GM03348 (cell line): ENCODE data around the gene DUSP10.
A peak's percentile ranks its signal among the peaks of the same experiment; 100 is the strongest.

Experiments
- DNase-seq: peaks from one replicate; pipeline ENCODE4 v3.0.0; 2012; ENCODE audit warnings: low spot score

DUSP10 gene

GRCh38 chr1:221714227-221715152 lies 27.4 kb downstream of the DUSP10 start:
- no peak for DNase-seq

DNA sequence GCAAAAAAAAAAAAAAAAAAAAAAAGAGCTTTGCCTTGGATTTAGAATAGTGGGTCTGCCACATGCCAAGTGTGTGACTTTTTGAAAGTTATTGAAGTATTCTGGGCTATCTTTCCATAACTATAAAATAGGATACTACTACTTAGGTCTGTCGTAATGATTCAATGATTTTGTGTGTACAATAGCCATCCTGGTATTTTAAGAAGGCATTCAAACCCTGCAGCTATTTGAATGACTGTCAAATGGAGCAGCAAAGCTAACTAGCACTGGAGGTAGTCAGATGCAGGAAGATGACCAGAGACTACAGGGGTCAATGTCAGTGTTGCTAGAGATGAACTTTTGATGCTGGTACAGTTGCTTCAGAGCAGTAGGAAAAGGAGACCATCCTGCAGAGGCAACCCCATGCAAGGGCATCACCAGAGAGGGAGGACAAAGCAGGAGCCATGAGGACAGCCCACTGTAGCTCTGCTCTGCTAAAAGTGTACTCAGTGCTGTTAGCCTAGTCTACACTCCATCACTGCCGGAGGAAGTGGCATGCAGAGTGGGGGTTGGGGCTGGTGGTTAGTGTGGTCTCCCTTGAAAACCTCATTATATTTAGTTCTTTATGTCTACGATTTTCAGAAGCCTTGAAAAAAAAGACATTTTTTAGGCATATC lies 29.0 kb downstream of the DUSP10 start:
- DNase-seq: no peak

DNA sequence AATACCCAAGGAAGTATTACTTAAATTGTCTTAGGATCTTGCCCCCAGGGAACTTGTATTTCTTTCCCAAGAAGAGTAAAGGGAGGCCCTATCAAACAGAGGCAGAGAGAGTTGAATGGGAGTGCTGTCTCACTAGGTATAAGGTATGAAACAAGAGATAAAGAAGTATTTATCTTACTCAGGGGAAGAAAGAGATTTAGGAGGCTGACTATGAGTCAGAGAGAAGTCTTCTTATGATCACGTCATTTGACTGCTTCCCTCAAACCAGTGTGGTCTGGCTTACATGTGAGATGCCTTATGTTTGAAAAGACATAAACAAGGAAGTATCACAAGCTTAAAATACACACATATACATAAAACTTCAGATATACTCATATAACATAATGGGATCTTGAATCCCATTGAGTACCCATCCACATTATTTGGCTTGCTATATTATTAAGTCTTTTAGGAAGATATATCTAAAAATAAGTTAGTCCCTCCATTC lies 29.6 kb downstream of the DUSP10 start:
- DNase-seq: peak; percentile 39

DNA sequence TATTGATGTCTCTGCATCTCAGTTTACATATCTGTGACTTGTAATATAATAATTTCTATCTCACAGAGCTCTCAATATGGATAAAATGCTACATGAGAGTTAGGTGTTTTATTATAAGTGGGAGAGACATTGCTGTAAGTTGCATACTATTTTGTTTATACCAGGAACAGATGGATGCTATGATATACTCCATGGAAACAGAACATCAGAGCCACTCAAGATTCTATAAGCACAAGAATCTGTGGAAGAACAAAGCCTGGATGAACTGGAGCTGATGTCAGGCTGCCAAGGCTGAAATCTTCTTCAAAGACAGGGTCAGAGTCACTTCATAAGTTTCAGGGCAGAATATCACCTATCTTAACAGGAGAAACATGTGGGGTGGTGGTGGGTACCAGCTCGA lies 30.2 kb downstream of the DUSP10 start:
- no peak for DNase-seq

DNA sequence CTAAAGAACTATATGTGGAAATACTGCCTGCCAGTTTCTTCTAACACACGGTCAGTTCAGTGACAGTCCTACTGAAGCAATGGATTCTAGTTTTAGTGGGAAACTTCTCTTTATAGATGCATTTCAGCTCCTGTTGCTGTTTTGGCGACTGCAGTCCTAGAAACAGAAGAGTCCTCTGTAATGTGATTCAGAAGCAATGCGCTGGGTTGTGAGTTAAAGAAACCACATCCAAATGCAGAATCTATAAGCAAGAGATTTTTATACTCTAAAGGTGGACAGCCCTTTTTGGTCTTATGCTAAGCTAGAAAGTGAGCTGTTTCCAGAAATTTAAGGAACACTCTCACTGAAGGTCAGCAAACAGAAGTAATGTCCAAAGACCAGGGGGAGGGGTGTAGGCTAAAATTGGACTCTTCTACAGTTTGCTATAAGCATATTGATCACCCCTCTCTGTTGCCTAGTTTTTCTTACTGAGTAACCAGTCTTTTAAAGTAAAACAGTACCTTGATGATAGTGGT lies 30.8 kb downstream of the DUSP10 start:
- DNase-seq: no peak

DNA sequence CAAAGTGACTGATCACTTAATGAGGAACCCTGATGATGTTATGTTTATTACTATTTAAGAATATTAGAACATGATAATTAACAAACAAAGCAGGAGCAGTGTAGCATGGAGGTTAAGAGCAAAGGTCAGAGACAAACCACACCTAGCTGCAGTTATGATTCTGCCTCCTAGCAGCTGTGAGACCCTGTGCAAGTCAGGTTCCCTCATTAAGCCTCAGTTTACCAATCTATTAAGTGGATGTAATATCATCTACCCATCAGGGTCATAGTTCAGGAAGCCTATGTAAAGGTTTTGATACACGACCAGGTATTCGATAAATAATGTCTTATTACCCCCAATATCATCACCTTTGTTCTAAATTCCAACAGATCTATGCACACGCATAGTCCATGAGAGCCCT lies 32.0 kb downstream of the DUSP10 start:
- DNase-seq: no peak

- DNase-seq: no peak
Observed at GRCh38 chr1:221708987-221709386, 32.9 kb downstream of the DUSP10 start.

- no peak for DNase-seq
Observed at GRCh38 chr1:221708076-221708571, 33.8 kb downstream of the DUSP10 start.

DNA sequence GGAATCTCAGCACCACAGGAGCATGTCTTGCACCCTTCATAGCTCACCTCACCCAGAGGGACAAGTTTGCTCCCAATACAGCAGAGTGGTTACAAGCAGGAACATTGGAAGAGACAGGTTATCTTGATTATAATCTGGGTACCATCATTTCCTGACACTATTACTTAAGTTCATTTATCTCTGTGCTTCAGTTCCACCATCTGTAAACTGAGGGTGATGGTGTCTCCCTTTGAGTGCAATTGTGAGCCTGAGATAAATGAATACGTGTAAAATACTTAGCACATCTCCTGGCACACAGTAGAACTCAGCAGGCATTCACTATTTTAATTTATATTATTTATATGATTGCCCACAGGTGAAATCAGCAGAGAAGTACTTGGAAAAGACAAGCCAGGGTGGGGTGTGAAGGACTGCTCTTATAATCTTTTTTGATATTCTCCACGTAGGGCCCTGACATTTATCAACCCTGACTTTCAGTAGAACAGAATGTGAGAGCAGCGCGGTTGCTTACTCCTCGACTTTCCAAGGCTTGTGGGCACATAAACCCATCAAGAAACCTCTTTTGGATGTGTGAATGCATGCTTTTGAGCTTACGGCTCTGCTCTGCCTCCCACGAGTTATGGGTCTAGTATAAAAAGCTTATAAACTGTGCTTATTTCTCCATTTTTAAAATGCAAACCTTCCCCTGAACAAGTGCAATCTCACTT lies 34.9 kb downstream of the DUSP10 start:
- no peak for DNase-seq

DNA sequence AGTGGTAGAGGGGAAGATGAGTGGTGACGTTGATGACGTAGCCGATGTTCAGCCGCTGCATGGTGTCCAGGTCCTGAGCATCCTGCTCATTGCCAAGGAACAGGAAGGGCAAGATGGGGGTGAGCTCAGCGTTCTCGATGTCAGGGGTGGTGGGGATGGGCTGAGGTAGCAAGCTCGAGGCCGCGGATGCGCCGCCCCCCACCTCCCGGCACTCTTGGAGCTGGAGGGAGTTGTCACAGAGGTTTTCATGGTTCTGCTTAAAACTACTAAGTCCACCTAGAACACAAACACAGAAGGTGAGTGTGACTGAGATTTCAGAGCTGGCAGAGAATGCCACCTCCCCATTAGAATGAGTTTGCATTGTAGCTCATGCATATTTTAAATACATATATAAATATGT lies 35.7 kb downstream of the DUSP10 start:
- DNase-seq: no peak

- peak; percentile 24 for DNase-seq
Observed at GRCh38 chr1:221704306-221704705, 37.6 kb downstream of the DUSP10 start.

GRCh38 chr1:221701570-221702186 lies 40.2 kb downstream of the DUSP10 start:
- DNase-seq: no peak

- no peak for DNase-seq
Observed at GRCh38 chr1:221700948-221701347, 40.9 kb downstream of the DUSP10 start.

DNA sequence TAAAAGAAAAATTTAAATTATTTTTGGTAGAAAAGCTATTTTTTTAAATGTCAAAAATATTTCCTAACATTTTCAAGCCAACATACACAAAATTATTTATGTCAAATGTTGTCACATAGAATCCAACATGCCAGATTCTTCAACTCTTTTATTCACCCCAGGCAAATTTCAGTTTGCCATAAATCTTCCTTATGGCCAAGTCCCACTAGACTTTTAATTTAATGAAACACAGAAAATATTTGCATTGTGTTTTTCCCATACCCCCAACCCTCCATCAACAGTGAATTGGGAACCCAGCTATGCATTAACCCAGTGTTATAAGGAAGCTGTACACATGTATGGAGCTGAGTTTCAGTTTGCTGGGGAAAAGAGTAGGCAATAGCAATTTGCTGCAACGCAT lies 41.4 kb downstream of the DUSP10 start:
- no peak for DNase-seq

- DNase-seq: no peak
Observed at GRCh38 chr1:221699978-221700519, 41.8 kb downstream of the DUSP10 start.

- DNase-seq: peak; percentile 59
Observed at GRCh38 chr1:221699577-221699976, 42.3 kb downstream of the DUSP10 start.

DNA sequence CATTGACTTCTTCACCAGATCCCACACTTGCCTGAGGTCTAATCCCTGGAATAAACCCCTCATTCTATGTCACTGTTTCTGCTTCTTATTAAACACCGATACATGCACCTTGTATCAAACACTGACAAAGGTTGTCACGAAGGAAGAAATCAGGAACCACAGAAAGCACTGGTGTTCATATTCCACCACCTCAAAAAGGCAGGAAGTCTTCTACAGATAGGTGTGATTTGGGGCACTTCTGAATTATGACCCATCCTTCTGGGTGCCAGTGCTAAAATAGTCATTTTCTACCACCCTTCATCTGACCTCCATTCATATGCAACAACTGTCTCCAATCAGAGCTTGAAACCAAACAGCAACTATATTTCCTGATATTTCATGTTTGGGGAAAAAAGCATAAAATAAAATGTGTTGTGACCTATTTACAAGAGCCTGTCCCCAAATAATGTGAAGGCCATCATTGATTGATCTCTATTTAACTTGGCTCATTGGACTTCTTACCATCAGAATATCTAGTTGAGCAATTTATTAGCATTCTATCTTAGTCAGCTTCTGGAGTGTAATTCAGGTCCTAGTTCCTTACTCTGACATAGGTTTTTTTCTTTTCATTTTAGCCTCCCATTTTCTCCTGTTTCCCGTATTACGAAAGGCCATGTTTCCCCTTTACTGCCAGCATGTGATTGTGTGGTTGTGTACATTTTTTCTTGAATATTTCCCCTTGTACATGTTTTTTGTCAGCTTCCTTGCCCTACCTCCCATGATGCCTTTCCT lies 43.1 kb downstream of the DUSP10 start:
- no peak for DNase-seq

GRCh38 chr1:221697923-221698425 lies 43.9 kb downstream of the DUSP10 start:
- peak; percentile 14 for DNase-seq

GRCh38 chr1:221696718-221697461 lies 45.0 kb downstream of the DUSP10 start:
- no peak for DNase-seq

DNA sequence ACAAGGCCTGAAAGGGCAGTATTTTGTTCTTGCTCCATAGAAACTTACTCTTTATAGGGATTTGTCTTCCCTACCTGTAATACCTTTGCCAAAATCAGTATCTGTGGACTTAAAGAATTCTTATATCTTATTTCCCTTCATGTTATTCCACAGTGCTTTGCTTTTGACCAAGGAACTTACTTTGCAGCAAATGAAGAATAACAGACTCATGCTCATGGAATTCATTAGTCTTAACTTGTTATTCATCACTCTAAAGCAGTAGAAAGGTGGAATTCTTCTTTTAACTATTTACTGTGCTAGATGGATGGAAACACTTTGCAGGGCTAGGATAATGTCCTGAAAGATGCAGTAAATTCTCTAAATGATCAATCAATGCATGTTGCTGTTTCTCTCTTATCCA lies 45.9 kb downstream of the DUSP10 start:
- peak; percentile 13 for DNase-seq
